Medulla oblongata (tissue), 1 donor: ENCODE data around the gene LBX2.
"Not testable (repeated sequence)": the region's sequence is repeated elsewhere in the genome, so short reads cannot be mapped to it uniquely, and the experiment has no call there.

Experiments used
- DNase-seq: peaks from one replicate; pipeline ENCODE4 v3.0.0-alpha.2; 2015; ENCODE audit errors: extremely low spot score

LBX2 gene

DNA sequence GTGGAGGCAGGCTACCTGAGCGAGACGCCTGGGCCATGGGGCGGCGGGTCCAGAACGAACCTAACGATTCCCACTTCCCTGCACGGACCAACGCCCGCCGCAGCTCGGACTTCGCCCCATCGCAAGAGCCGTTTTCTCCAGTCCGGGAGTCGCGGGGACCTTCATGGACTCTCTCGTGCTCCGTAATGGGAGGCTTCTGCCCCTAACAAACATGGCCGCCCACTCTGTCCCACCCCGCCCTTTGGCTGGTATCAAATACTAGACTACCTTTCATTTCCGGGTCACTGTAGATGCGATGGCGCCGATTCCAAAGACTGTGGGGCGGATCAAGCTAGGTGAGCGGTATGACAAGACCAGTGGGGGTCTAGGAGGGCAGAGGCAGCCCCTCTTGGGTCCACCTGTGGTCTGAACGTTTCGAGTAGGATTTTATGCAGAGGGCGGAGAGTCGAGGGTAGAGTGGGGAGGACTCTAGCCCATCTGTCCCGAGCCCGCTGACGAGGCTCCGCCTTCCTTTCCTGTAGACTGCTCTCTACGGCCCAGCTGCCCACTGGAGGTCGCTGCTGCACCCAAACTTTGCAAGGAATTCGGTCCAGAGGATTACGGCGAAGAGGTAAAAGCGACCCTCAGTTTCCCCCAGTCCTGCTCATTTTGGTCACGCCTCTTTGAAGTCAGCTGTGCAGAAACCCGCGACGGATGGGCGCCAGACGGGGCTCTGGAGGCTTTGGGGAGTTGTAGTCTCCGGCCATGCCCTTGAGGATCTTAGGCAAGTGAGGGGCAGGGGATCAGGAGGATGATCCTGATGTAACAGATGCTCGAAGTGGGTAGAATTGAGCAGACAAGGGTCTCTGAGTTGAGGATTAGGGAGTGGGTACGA, 16.4 kb downstream of the LBX2 start, which contains the start of the genes CCDC142 and TTC31:
Gene CCDC142 (minus strand): TSS at position 198 of the 874 bp plus-strand sequence. CDS start 161 bp downstream, at position 37.
Gene TTC31 (plus strand): TSS at position 281 of the 874 bp plus-strand sequence. CDS start 15 bp downstream, at position 296.
- peak; percentile 98 for DNase-seq

DNA sequence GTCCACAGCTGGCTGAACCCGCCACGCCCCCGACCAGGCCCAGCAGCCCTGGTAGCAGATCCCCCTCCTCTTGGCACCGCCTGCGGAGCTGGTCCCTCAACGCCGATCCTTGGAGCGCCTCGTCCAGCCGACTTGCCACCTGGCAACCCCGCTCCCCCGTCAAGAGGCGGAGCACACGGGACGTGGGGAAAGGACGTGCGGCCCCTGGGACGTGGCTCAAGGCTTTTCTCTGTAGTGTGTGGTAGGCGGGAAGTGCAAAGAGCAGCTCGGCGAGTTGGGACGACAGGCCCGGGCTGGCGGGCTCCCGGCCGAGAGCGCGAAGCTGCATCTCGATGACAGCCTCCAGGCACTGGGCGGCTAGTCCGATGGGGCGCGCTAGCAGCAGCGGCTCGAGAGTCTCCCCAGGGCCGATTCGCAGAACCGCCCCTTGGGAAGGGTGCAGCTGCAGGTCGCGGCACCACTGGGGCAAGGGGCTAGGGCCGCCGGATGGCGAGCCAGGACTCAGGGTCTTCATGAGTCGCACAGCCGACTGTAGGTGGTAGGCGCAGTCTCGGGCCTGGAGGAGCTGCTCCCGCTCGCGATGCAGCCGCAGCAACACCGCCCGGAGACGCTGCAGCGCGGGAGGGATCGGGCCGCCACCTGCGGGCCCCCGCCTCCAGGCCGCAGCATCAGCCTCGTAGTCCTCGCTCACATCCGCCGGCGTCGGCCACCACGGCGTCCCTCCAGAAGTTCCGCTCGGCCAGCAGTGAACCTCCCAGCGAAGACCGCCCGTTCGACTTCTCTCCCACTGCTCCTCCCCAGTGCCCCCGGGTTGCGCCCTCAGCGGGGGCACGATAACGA, 17.2 kb downstream of the LBX2 start:
- DNase-seq = no peak

DNA sequence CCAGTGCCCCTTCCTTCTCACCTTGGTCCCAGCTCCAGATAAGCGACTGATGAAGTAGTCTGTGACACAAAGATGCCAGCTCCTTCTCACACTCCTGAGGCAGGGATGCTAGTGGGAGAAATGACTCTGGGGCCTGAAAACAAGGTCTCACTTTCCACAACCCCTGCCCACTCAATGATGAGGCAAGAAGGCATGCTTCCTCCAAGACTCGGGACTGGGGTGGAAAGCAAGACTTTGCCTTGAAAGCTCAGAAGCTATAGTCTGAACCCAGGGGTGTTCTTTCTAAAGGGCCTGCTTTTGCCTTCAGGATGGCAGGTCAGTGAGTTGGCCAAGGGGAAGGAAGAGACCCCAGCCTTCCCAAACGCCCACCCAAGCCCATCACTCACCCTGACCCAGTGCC, 18.0 kb downstream of the LBX2 start:
- DNase-seq = no peak

DNA sequence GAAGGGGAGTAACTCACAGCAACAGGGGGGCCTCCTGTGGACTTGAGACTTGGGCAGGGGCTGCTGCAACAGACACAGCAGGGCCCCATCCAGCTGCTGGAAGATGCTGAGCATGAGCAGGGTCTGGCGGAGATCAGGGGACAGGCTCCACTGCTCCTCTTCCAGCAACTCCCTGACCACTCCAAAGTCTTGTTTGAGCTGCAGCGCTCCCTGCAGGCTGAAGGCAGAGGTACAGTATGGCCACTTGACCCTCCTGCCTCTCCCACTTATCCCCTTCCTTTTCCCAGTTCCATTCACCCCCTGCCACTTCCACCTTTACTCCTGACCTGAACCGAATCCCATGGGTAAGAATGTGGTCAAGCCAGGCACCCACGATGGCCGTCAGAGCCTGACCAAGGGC, 24.5 kb downstream of the LBX2 start:
- no peak for DNase-seq

DNA sequence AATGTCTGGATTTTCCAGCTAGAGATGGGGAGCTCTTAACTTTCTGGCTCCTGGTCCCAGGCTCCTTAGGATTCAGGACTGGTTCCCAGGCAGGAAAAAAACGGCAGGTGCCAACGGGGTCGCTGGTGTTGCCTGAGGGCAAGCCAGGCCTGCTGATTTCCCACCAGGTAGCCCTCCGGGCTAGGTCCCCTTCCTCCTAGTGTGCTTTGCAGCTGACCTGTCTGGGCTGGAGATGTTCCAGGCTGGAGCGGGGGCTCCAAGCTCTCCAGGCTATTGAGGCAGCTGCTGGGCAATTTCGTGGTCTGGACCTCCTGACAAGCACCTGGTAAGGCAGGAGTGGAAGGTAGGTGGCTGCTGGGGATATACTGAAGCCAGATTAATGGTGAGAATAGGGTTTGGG, 24.9 kb downstream of the LBX2 start:
- no peak for DNase-seq

DNA sequence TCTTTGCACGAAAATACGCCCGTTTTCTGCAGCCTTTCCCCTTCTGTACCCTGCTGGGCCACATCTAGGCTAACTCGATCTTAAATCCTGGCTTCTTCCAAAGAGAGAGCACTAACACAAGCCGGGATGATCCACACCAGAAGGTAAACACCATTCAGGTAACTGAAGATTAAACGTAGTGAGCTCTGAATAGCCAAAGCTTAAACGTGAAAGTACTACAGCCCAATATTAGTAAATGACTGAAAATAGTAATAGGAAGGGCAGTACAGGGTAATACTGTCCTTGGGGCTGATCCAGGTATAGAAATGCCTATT, 26.5 kb downstream of the LBX2 start:
- DNase-seq = no peak

DNA sequence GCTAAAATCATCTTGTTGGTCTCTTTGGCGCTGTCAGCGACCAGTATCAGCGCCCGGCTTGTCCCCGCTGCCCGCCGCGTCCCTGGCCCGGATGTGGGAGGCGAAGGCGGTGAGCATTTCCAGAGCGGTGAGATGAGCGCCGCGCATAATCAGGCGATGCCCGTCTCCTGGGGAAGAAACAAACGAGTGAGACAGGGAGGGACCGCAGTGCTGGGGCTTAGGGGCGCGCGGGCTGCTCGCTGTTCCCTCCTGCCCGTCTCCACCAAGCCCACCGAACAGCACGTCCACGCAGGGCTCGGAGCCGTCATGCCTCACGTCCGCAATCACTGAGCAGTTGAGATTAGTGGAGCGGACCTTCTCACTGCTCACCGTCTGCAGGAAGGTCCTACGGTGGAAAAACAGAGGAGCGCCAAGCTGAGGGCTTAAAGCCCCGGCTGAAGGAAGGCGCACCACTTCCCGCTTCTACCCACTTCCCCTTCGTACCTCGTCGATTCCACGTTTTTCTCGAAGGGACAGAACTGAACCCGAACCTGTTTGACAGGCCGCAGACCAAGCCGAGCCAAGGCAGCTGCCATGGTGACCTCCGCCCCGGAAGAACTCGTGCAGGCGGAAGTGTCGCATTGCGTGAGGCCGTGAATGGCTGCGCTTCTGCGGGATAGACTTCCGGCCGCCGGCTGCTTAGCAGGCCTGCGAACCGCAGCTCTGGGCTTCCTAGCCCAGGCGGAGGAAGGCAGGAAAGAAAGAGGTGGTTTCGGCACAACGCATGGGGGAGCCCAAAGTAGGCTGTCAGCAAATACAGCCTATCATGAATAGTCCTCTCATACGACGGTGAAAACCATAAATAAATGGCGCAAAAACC, 27.1 kb downstream of the LBX2 start, which contains the start of gene MRPL53:
Gene MRPL53 (minus strand): TSS at position 595 of the 859 bp plus-strand sequence. CDS start 20 bp downstream, at position 575.
- peak; percentile 96 for DNase-seq

DNA sequence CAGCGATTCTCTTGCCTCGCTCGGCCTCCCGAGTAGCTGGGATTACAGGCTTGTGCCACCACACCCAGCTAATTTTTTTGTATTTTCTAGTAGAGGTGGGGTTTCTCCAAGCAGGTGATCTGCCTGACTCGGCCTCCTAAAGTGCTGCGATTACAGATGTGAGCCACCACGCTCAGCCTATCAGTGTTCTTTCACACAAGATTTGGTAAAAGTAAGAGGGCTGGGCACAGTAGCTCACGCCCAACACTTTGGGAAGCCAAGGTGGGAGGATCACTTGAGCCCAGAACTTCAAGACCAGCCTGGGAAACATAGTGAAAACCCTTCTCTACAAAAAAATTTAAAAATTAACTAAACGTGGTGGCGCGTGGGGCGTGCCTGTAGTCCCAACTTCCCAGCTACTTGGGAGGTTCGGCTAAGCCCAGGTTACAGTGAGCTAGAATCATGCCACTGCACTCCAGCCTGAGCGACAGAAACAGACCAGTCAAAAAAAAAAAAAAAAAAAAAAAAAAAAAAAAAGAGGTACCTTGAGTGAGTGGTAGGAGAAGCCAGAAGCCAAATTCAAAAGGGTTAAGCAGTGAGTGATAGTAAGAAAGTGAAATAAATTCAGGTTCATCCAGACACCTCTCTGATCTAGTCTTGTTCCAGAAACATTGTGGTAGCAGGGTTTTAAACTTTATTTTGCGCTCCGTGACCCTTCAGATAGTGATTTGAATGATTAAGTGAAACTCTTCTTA, 27.9 kb downstream of the LBX2 start:
- DNase-seq = no peak

DNA sequence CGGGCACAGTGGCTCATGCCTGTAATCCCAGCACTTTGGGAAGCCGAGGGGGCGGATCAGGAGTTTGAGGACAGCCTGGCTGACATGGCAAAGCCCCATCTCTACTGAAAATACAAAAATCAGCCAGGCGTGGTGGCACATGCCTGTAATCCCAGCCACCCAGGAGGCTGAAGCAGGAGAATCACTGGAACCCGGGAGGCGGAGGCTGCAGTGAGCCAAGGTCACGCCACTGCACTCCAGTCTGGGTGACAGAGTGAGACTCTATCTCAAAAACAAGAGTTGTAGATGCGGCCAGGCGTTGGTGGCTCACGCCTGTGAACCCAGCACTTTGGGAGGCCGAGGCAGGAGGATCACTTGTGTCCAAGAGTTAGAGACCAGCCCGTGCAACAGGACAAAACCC, 28.7 kb downstream of the LBX2 start:
- DNase-seq = not testable (repeated sequence)

DNA sequence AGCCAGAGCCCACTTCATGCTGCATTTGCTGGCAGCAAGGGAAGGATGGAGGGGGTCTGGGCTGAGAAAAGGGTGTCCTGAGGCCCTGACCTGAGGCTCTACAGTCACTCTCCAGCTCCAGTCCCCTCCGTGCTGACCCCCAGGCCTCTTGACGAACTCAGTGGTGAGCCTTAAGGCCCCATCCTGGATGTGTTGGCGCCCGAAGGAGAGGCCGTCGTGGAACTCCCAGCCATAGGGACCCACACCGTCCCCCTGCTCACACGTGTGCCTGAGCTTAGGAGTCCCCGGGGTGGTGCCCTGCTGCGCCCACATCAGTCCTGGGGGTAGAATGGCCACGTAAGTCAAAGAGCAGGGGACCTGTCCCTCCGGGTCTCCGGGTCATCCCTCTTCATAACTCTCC, 35.0 kb downstream of the LBX2 start:
- no peak for DNase-seq

DNA sequence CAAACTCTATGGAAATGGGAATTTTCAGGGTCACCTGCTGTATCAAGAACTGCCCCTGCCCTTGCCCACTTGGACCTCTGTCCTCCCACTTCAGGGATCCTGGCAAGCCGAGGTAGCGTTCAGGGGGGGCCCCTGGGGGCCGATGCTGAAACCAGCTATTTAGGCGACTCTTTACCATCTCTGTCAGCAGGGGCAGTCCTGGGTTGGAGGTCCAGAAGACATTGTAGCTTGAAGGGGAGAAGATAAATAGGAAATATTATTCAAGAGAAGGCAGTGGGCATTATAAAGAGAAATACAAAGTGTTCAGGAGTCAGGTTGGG, 36.7 kb downstream of the LBX2 start:
- DNase-seq = no peak

DNA sequence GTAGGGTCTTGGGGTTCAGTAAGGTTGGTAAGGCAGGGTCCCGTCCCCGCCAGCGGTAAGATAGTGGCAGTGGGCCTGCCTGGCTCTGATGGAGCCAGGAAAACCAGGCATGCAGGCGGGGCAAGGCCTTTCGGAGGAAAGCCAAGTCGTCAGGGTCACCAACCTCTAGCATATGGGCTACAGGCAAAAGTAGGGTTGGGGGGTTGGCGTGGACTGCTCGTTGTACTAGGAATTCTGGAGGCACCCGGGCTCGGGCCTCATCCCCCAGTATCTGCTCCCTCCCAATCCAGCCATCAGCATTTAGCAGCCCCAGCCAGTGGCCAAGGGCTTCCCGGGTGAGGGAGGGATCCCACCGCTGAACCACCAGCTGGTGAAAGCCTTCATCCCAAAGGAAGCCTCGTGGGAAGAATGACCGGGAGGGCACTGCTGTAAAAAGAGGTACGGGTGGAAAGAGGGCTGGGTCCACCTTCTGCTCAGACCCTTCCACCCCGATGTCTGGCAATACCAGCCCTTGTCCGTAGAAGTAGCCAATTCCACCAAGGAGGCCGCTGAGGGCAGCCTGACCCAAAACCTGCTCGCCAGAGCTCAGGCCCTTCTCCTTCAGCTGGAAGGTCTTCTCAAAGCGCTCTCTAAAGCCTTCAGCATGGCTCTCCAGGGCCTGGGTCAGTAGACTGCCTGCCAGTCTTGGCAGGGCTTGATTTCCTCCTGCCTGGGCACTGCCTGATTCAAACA, 37.2 kb downstream of the LBX2 start:
- DNase-seq = no peak

DNA sequence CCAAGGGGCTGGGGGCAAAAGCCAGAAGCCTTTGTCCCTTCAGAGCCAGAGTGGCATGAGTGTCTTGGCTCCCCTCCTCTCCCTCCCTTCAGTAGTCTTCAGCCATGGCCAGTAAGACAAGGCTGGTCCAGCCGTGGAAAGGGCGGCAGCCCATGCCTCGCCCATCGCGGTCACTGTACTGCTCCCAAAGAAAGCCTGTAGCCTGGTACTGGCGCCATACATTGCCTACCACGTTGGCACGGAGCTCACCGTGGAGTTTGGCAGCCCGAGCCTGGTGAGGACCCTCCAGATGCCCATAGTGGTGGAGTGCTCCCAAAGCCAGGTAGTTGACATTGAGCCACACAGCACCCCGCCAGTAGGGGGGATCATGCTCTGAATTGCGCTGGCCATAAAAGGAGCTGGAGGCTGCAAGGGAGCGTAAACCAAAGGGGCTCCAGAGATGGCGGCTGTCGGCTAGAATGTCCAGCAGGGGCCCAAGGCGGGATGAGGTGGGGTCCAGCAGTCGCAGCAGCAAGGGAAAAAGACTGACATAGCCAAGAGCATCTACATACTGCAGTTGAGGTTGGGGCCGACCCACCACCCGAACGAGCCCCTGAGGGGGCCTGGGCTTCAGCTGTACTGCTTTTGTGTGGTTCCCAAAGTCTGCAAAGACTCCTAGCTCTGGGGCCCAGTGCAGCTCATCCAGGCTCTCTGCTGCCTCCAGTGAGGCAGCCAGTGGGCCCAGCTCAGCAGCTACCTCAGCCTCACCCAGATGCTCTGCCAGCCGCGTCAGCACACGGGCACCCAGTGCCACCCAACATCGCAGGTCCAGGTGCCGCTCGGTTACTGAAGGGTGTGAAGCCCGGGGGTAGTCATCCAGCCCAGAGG, 38.0 kb downstream of the LBX2 start:
- DNase-seq = no peak

DNA sequence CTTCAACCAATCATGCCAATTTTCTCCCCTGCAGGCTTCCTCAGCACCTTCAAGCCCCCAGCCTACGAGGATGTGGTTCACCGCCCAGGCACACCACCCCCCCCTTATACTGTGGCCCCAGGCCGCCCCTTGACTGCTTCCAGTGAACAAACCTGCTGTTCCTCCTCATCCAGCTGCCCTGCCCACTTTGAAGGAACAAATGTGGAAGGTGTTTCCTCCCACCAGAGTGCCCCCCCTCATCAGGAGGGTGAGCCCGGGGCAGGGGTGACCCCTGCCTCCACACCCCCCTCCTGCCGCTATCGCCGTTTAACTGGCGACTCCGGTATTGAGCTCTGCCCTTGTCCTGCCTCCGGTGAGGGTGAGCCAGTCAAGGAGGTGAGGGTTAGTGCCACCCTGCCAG, 39.2 kb downstream of the LBX2 start:
- DNase-seq = not testable (repeated sequence)

DNA sequence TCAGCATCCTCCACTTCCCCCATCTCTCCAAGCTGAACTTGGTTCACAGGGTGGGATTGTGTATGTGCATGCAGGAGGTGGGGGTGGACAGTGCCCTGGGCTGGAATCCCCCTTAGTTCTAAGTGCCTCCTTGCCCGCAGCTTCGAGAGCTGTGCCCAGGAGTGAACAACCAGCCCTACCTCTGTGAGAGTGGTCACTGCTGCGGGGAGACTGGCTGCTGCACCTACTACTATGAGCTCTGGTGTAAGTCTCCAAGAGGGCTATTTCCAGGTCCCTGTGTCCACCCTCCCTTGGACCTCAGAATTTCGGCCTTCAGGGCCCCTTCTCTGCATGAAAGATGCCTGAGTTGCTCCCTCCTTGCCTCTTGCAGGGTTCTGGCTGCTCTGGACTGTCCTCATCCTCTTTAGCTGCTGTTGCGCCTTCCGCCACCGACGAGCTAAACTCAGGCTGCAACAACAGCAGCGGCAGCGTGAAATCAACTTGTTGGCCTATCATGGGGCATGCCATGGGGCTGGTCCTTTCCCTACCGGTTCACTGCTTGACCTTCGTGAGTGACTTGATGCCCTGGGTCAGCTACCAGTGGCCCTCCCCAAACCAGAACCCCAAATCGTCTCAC, 39.8 kb downstream of the LBX2 start:
- not testable (repeated sequence) for DNase-seq

DNA sequence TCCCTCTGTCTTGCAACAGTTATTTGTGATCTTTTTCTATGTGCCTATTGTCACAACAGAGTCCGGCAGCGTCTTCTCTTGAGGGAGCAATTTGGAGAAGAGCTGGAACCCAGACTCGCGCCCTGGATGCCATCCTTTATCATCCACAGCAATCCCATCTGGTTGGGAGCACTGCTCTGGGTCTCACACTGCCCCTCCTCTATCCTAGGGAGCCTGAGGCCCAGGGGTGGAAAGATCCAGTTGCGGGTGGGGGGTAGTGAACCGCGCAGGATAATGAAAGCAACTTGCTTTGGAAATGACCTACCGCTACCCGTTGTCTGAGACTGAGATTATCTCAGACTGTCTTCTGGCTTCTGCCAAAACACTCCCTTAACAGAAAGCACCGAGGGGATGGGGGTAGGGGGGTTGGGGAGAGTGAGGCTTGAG, 40.5 kb downstream of the LBX2 start:
- DNase-seq = no peak

DNA sequence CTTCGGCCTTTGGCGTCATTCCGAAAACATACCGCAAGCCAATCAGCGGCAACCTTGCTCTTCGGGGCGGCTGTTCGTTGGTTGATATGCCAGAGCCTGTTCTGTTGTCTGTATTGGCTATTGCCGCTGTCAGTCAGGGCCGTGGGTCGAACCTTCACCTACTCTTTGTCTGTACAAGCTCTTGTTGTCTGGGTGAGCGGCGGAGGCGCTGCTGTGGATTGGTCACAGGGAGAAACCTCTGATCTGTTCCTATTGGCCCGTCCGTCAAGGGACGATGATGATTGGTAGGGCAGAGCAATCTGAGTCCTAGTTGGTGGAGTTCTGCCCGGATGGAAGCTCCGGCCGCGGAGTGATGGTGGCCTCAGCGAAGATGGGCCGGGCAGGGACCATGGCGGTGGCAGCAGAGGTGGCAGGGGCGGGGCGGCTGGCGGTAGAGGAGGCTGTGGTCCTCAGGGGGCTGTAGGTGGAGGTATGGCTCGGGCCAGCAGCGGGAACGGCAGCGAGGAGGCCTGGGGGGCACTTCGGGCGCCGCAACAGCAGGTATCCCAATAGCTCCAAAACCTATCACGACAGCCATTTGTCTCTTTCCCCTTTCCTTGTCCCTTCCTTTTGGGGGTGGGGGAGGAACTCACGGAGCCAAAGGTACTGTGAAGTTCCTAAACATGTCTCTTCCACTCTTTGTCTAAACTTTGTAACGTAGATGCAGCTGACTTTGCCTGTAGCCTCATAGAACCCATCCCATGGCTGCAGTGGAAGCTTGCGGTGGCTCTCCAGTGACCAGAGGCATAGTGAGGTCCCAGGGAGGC, 41.1 kb downstream of the LBX2 start, which contains the start of gene WBP1:
Gene WBP1 (plus strand): TSS at position 307 of the 806 bp plus-strand sequence. CDS start 165 bp downstream, at position 472.
- peak; percentile 100 for DNase-seq

DNA sequence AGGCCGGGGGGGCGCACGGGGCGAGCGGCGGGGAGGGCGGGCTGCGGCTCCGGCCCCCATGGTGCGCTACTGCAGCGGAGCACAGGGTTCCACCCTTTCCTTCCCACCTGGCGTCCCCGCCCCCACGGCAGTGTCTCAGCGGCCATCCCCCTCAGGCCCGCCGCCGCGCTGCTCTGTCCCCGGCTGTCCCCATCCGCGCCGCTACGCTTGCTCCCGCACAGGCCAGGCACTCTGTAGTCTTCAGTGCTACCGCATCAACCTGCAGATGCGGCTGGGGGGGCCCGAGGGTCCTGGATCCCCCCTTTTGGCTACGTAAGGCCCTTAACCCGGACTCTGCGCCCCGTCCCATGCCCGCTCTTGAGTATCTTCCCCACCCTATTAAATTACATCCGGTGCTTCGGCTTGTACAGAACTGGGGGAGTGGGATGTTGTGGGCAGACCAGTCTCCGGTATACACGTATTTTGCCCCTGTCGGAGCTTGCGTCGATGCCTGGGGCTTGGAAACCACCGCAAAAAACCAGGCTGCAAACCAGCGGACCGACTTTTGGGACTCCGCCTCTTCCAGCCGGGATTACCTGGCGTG, 41.8 kb downstream of the LBX2 start:
- DNase-seq = no peak
